GM23338 (cell line): Measurements from ENCODE around the gene HACD3. TPM values are rescaled to one million over a fixed set of nuclear protein-coding genes. Genes with fewer than 3 reads are reported as not detected.
A peak's percentile ranks its signal among the peaks of the same experiment; 100 is the strongest.

ENCODE experiments used
- ATAC-seq: fragments of 200-7000 bp; cut with Tn5 transposase; 3 replicates; pipeline ENCODE4 v1.9.1; 2020
- DNase-seq: peaks from one replicate; pipeline ENCODE4 v3.0.0-alpha.2; 2015; ENCODE audit warnings: low spot score
- H2AFZ ChIP-seq: fragments of 200-600 bp; sonication (generic); 2 replicates; pipeline ENCODE4 v1.8.0; 2016; ENCODE audit warnings: antibody characterized with exemption, mild to moderate bottlenecking, moderate library complexity
- H3F3A ChIP-seq: fragments of 200-600 bp; sonication (generic); replicated peaks from 2 replicates; pipeline ENCODE4 v1.8.0; 2017; ENCODE audit warnings: antibody characterized with exemption, mixed run types, low read depth
- H3K27ac ChIP-seq: fragments of 200-600 bp; sonication (generic); 2 replicates; pipeline ENCODE4 v1.6.1; 2016; ENCODE audit warnings: low read depth
- H3K27me3 ChIP-seq: fragments of 200-600 bp; sonication (generic); 2 replicates; pipeline ENCODE4 v1.8.0; 2016; ENCODE audit warnings: mild to moderate bottlenecking, mixed run types, moderate library complexity; ENCODE audit not compliant: insufficient read depth
- H3K36me3 ChIP-seq: fragments of 200-600 bp; sonication (generic); 2 replicates; pipeline ENCODE4 v1.8.0; 2016; ENCODE audit warnings: mild to moderate bottlenecking; ENCODE audit not compliant: insufficient read depth
- H3K4me1 ChIP-seq: fragments of 200-600 bp; sonication (generic); 2 replicates; pipeline ENCODE4 v1.8.0; 2016; ENCODE audit warnings: mild to moderate bottlenecking, moderate library complexity; ENCODE audit not compliant: insufficient read depth
- H3K4me2 ChIP-seq: fragments of 200-600 bp; sonication (generic); 2 replicates; pipeline ENCODE4 v1.7.1; 2017; ENCODE audit warnings: mixed run types
- H3K4me3 ChIP-seq: fragments of 200-600 bp; sonication (generic); 2 replicates; pipeline ENCODE4 v1.6.1; 2016; ENCODE audit warnings: mixed run types
- H3K79me2 ChIP-seq: fragments of 200-600 bp; sonication (generic); replicated peaks from 2 replicates; pipeline ENCODE4 v1.8.0; 2017; ENCODE audit warnings: mild to moderate bottlenecking; ENCODE audit not compliant: insufficient read depth
- H3K9me2 ChIP-seq: fragments of 200-600 bp; sonication (generic); 2 replicates; pipeline ENCODE4 v1.8.0; 2017; ENCODE audit not compliant: insufficient read depth
- H4K20me1 ChIP-seq: fragments of 200-600 bp; sonication (generic); replicated peaks from 2 replicates; pipeline ENCODE4 v1.8.0; 2017; ENCODE audit warnings: mild to moderate bottlenecking; ENCODE audit not compliant: insufficient read depth
- H3K27ac Mint-ChIP-seq: 2 replicates; pipeline ENCODE4 v1.8.0; 2020; ENCODE audit warnings: inconsistent platforms, mild to moderate bottlenecking, moderate library complexity, mixed read lengths
- H3K27me3 Mint-ChIP-seq: 3 replicates; pipeline ENCODE4 v1.8.0; 2022; ENCODE audit warnings: low read depth, mild to moderate bottlenecking, moderate library complexity, mixed read lengths, inconsistent platforms; ENCODE audit not compliant: insufficient read depth, poor library complexity
- H3K36me3 Mint-ChIP-seq: 3 replicates; pipeline ENCODE4 v1.8.0; 2021; ENCODE audit warnings: low read depth, mild to moderate bottlenecking, inconsistent platforms, moderate library complexity, mixed read lengths
- H3K4me1 Mint-ChIP-seq: 3 replicates; pipeline ENCODE4 v1.8.0; 2020; ENCODE audit warnings: mild to moderate bottlenecking, inconsistent platforms, mixed read lengths
- H3K4me3 Mint-ChIP-seq: 3 replicates; pipeline ENCODE4 v1.8.0; 2021; ENCODE audit warnings: moderate library complexity, mild to moderate bottlenecking, inconsistent platforms, mixed read lengths
- H3K9me3 Mint-ChIP-seq: 3 replicates; pipeline ENCODE4 v1.8.0; 2020; ENCODE audit warnings: moderate library complexity, mild to moderate bottlenecking, inconsistent platforms, mixed read lengths
- CREB1 ChIP-seq: fragments of 250-450 bp; sonication (Bioruptor Pico); IDR thresholded peaks from 2 replicates; pipeline ENCODE4 v1.5.0; 2020; ENCODE audit warnings: low read depth, mild to moderate bottlenecking, moderate library complexity
- ETS1 ChIP-seq: IDR thresholded peaks from 2 replicates; pipeline ENCODE4 v1.6.1; 2016; ENCODE audit warnings: antibody characterized with exemption
- EZH2 ChIP-seq: fragments of 200-600 bp; sonication (generic); IDR thresholded peaks from one replicate; pipeline ENCODE4 v1.8.0; 2017; ENCODE audit warnings: antibody characterized with exemption, mild to moderate bottlenecking, low read depth; ENCODE audit not compliant: unreplicated experiment
- EZH2phosphoT487 ChIP-seq: fragments of 200-600 bp; sonication (generic); IDR thresholded peaks from one replicate; pipeline ENCODE4 v1.8.1; 2018; ENCODE audit warnings: antibody characterized with exemption; ENCODE audit not compliant: unreplicated experiment
- JUNB ChIP-seq: IDR thresholded peaks from one replicate; pipeline ENCODE4 v1.6.1; 2016; ENCODE audit warnings: antibody characterized with exemption; ENCODE audit not compliant: unreplicated experiment
- NANOG ChIP-seq: IDR thresholded peaks from 2 replicates; pipeline ENCODE4 v1.6.1; 2016; ENCODE audit warnings: antibody characterized with exemption, borderline replicate concordance
- POLR2AphosphoS5 ChIP-seq: IDR thresholded peaks from 2 replicates; pipeline ENCODE4 v1.6.1; 2016; ENCODE audit warnings: antibody characterized with exemption, low read depth
- REST ChIP-seq: IDR thresholded peaks from one replicate; pipeline ENCODE4 v1.6.1; 2018; ENCODE audit warnings: antibody characterized with exemption; ENCODE audit not compliant: unreplicated experiment
- STAT1 ChIP-seq: IDR thresholded peaks from one replicate; pipeline ENCODE4 v1.6.1; 2016; ENCODE audit warnings: antibody characterized with exemption; ENCODE audit not compliant: unreplicated experiment
- ZNF114 ChIP-seq: fragments of 250-450 bp; sonication (Bioruptor Pico); IDR thresholded peaks from 2 replicates; pipeline ENCODE4 v1.5.0; 2020; ENCODE audit warnings: mild to moderate bottlenecking, moderate library complexity
- ZNF331 ChIP-seq: fragments of 250-450 bp; sonication (Bioruptor Pico); IDR thresholded peaks from 2 replicates; pipeline ENCODE4 v1.5.0; 2020; ENCODE audit warnings: low read depth, mild to moderate bottlenecking, moderate library complexity
- ZNF462 ChIP-seq: fragments of 250-450 bp; sonication (Bioruptor Pico); IDR thresholded peaks from 2 replicates; pipeline ENCODE4 v1.5.0; 2020; ENCODE audit warnings: mild to moderate bottlenecking, moderate library complexity
- polyA plus RNA-seq: library from polyadenylated mRNA; unstranded; fragments of >200 nt; fragmentation: Nextera tagmentation; extraction: Ambion mirVana; gene quantifications from 2 replicates; pipeline ENCODE4 v1.2.1, GENCODE V29; 2016
- total RNA-seq: library from RNA; depleted of rRNA; stranded (reverse); fragments of >200 nt; shearing (Covaris generic); gene quantifications from 2 replicates; pipeline ENCODE4 v1.2.3, GENCODE V29; 2014
- TF ChIP-seq, protein P1 (sequence below), 2 experiments: fragments of 200-600 bp in 1 of 2; sonication (generic) in 1 of 2; conservative IDR thresholded peaks; 2 replicates each; pipeline versions ENCODE4 v1.5.1 to v1.6.1; 2016 to 2017; ENCODE audit warnings: antibody characterized with exemption in 2 of 2, low read depth in 2 of 2, mild to moderate bottlenecking in 2 of 2, moderate library complexity in 1 of 2

Gene HACD3
- total and polyA plus RNA-seq, 2 experiments from 2014 or later = 123 to 131 TPM

GRCh38 chr15:65584241-65584640 lies 54.0 kb downstream of the HACD3 start:
- TF ChIP-seq JUNB = no peak
- no peak for TF ChIP-seq POLR2AphosphoS5
- TF ChIP-seq, protein P1, sequence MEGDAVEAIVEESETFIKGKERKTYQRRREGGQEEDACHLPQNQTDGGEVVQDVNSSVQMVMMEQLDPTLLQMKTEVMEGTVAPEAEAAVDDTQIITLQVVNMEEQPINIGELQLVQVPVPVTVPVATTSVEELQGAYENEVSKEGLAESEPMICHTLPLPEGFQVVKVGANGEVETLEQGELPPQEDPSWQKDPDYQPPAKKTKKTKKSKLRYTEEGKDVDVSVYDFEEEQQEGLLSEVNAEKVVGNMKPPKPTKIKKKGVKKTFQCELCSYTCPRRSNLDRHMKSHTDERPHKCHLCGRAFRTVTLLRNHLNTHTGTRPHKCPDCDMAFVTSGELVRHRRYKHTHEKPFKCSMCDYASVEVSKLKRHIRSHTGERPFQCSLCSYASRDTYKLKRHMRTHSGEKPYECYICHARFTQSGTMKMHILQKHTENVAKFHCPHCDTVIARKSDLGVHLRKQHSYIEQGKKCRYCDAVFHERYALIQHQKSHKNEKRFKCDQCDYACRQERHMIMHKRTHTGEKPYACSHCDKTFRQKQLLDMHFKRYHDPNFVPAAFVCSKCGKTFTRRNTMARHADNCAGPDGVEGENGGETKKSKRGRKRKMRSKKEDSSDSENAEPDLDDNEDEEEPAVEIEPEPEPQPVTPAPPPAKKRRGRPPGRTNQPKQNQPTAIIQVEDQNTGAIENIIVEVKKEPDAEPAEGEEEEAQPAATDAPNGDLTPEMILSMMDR (conservative IDR thresholded peaks at IDR 0.05; ENCODE audit: low read depth in 2 of 2) = no peak
- no peak for TF ChIP-seq ETS1
- TF ChIP-seq ZNF114 (CRISPR knock-in tag) = no peak
- TF ChIP-seq ZNF462 (CRISPR knock-in tag) = no peak
- no peak for TF ChIP-seq NANOG
- TF ChIP-seq STAT1 = no peak
- no peak for TF ChIP-seq EZH2phosphoT487
- no peak for TF ChIP-seq CREB1 (CRISPR knock-in tag)
- no peak for TF ChIP-seq ZNF331 (CRISPR knock-in tag)
- TF ChIP-seq EZH2 = no peak
- no peak for TF ChIP-seq REST
- Histone ChIP-seq H3K9me2 (no peaks in the 10 kb centered on the region), H3K36me3 (peaks cover 16% of the 10 kb centered on the region), H3K27ac (peak overlapping the region; percentile 17; the same call in 1 of the 2 replicates), H2AFZ (no peak overlapping the region), H3K4me1 (no peaks in the 10 kb centered on the region; the same call in 1 of the 2 replicates), H4K20me1 (no peaks in the 10 kb centered on the region), H3K79me2 (no peaks in the 10 kb centered on the region), H3F3A (no peaks in the 10 kb centered on the region; the same call in 1 of the 2 replicates), H3K4me3 (no peak overlapping the region), H3K4me2 (no peak overlapping the region), H3K27me3 (no peaks in the 10 kb centered on the region)
- Mint-ChIP-seq H3K36me3 (peaks cover 51% of the 10 kb centered on the region), H3K4me3 (no peak overlapping the region), H3K27me3 (peaks cover 3% of the 10 kb centered on the region), H3K9me3 (no peaks in the 10 kb centered on the region), H3K27ac (no peak overlapping the region), H3K4me1 (peaks cover 15% of the 10 kb centered on the region)
- no peak for ATAC-seq
- DNase-seq = no peak
